H1 (cell line): ENCODE results near the gene CSE1L. TPM values are rescaled to one million over a fixed set of nuclear protein-coding genes. Genes with fewer than 3 reads are reported as not detected.

Source experiments
- CTCF ChIA-PET: fragments of 300-600 bp; sonication (Branson Sonifier 250); formaldehyde crosslinking; loops from one replicate; lab custom pipeline; 2021; ENCODE audit not compliant: partially characterized antibody; lab: Charles Lee
- POLR2A ChIA-PET: fragments of 300-600 bp; sonication (Branson Sonifier 250); formaldehyde crosslinking; loops from one replicate; lab custom pipeline; 2021; ENCODE audit warnings: inconsistent platforms; ENCODE audit not compliant: partially characterized antibody; lab: Charles Lee
- DNase-seq, 2 experiments: peaks; one replicate each; pipeline versions ENCODE4 v3.0.0 to v3.0.0-alpha.2; 2010 to 2022; ENCODE audit warnings: low spot score in 2 of 2, low read depth in 1 of 2, mixed read lengths in 1 of 2
- FAIRE-seq: peaks from 2 replicates; lab custom pipeline; 2011; peaks lifted over from hg19 to GRCh38; lab: Jason Lieb, UNC
- H2AFZ ChIP-seq: 2 replicates; pipeline ENCODE4 v1.8.1; 2012; ENCODE audit warnings: low read length, inconsistent platforms
- H2AK5ac ChIP-seq: 2 replicates; pipeline ENCODE4 v1.6.1; 2013; ENCODE audit warnings: low read depth, low read length
- H2BK120ac ChIP-seq: replicated peaks from 2 replicates; pipeline ENCODE3; 2013; ENCODE audit warnings: low read depth, low read length, inconsistent platforms
- H2BK12ac ChIP-seq: 2 replicates; pipeline ENCODE4 v1.6.1; 2013; ENCODE audit warnings: low read depth, low read length
- H2BK15ac ChIP-seq: 2 replicates; pipeline ENCODE4 v1.6.1; 2013; ENCODE audit warnings: low read length
- H2BK20ac ChIP-seq: 2 replicates; pipeline ENCODE4 v1.6.1; 2013; ENCODE audit warnings: low read length
- H2BK5ac ChIP-seq: 2 replicates; pipeline ENCODE4 v1.6.1; 2013; ENCODE audit warnings: low read depth, low read length
- H3K14ac ChIP-seq: 2 replicates; pipeline ENCODE4 v1.6.1; 2013; ENCODE audit warnings: inconsistent platforms; ENCODE audit not compliant: insufficient read length
- H3K18ac ChIP-seq: 2 replicates; pipeline ENCODE4 v1.6.1; 2013; ENCODE audit warnings: low read length; ENCODE audit errors: extremely low read depth
- H3K23ac ChIP-seq: 2 replicates; pipeline ENCODE4 v1.6.1; 2013; ENCODE audit warnings: inconsistent platforms; ENCODE audit not compliant: insufficient read length
- H3K23me2 ChIP-seq: 2 replicates; pipeline ENCODE4 v1.6.1; 2013; ENCODE audit warnings: low read depth, low read length
- H3K27ac ChIP-seq: 2 replicates; pipeline ENCODE4 v1.6.1; 2011; ENCODE audit warnings: low read depth, low read length, inconsistent platforms
- H3K27me3 ChIP-seq, 4 experiments: replicated peaks in 1 of 4; 1 replicate in 1 of 4; 2 replicates in 3 of 4; pipeline versions ENCODE4 v1.6.1 to v1.8.1; 2011 to 2013; ENCODE audit warnings: low read length in 3 of 4, mild to moderate bottlenecking in 3 of 4, inconsistent platforms in 2 of 4, mixed read lengths in 2 of 4, moderate library complexity in 1 of 4; ENCODE audit not compliant: control insufficient read depth in 3 of 4, insufficient read depth in 3 of 4; ENCODE audit errors: extremely low read depth in 1 of 4
- H3K36me3 ChIP-seq, 4 experiments: 2 replicates each; pipeline versions ENCODE4 v1.6.1 to v1.8.1; 2011 to 2013; ENCODE audit warnings: mild to moderate bottlenecking in 4 of 4, low read length in 3 of 4, moderate library complexity in 2 of 4, control low read depth in 1 of 4, inconsistent platforms in 1 of 4; ENCODE audit not compliant: insufficient read depth in 4 of 4, control insufficient read depth in 2 of 4
- H3K4ac ChIP-seq: replicated peaks from 2 replicates; pipeline ENCODE3; 2013; ENCODE audit warnings: low read length, low read depth, mixed read lengths, inconsistent platforms; ENCODE audit not compliant: insufficient read length
- H3K4me1 ChIP-seq, 4 experiments: replicated peaks in 1 of 4; 1 replicate in 1 of 4; 2 replicates in 3 of 4; pipeline versions ENCODE4 v1.6.1 to v1.8.1; 2011 to 2013; ENCODE audit warnings: low read length in 3 of 4, inconsistent platforms in 2 of 4, mixed read lengths in 1 of 4; ENCODE audit not compliant: insufficient read depth in 4 of 4, control insufficient read depth in 3 of 4
- H3K4me2 ChIP-seq, 2 experiments: 2 replicates each; pipeline versions ENCODE4 v1.6.1 to v1.8.1; 2011 to 2013; ENCODE audit warnings: low read depth in 2 of 2, low read length in 2 of 2, control low read depth in 1 of 2, inconsistent platforms in 1 of 2, mild to moderate bottlenecking in 1 of 2; ENCODE audit not compliant: insufficient read depth in 1 of 2
- H3K4me3 ChIP-seq, 4 experiments: fragments of 200-600, 300-600 bp in 1 of 4; sonication (generic), shearing (Covaris generic), sonication (Bioruptor Twin) in 1 of 4; 2 replicates each; pipeline versions ENCODE4 v1.5.1 to v1.8.1; 2011 to 2016; ENCODE audit warnings: low read length in 4 of 4, low read depth in 3 of 4, control low read depth in 2 of 4, inconsistent platforms in 2 of 4, mild to moderate bottlenecking in 2 of 4, mixed read lengths in 1 of 4, moderate library complexity in 1 of 4; ENCODE audit not compliant: insufficient read depth in 2 of 4; ENCODE audit errors: extremely low read depth in 1 of 4
- H3K56ac ChIP-seq: replicated peaks from 2 replicates; pipeline ENCODE3; 2013; ENCODE audit warnings: low read depth, mild to moderate bottlenecking, mixed read lengths, low read length, inconsistent platforms; ENCODE audit not compliant: insufficient read length
- H3K79me1 ChIP-seq: 2 replicates; pipeline ENCODE4 v1.6.1; 2013; ENCODE audit warnings: low read depth, low read length, control low read depth
- H3K79me2 ChIP-seq, 2 experiments: 2 replicates each; pipeline versions ENCODE4 v1.6.1 to v1.8.1; 2012 to 2013; ENCODE audit warnings: low read length in 2 of 2, mild to moderate bottlenecking in 2 of 2, inconsistent platforms in 1 of 2; ENCODE audit not compliant: insufficient read depth in 2 of 2, control insufficient read depth in 1 of 2
- H3K9ac ChIP-seq, 4 experiments: replicated peaks in 1 of 4; 1 replicate in 1 of 4; 2 replicates in 3 of 4; pipeline versions ENCODE4 v1.6.1 to v1.8.1; 2011 to 2013; ENCODE audit warnings: low read depth in 3 of 4, low read length in 3 of 4, control low read depth in 2 of 4, mild to moderate bottlenecking in 2 of 4, moderate library complexity in 2 of 4, inconsistent platforms in 1 of 4; ENCODE audit errors: extremely low read depth in 1 of 4
- H3K9me3 ChIP-seq, 2 experiments: 2 replicates each; pipeline versions ENCODE4 v1.6.1 to v1.8.1; 2012 to 2013; ENCODE audit warnings: mild to moderate bottlenecking in 2 of 2, moderate library complexity in 2 of 2, control low read depth in 1 of 2, inconsistent platforms in 1 of 2, low read depth in 1 of 2, low read length in 1 of 2, mixed read lengths in 1 of 2; ENCODE audit not compliant: insufficient read depth in 2 of 2
- H4K20me1 ChIP-seq, 2 experiments: replicated peaks in 1 of 2; 2 replicates each; pipeline versions ENCODE3 to v1.8.1; 2011 to 2013; ENCODE audit warnings: inconsistent platforms in 2 of 2, low read length in 2 of 2, mild to moderate bottlenecking in 1 of 2; ENCODE audit not compliant: insufficient read depth in 2 of 2, control insufficient read depth in 1 of 2
- H4K5ac ChIP-seq: 2 replicates; pipeline ENCODE4 v1.6.1; 2013; ENCODE audit warnings: low read length, low read depth, mixed read lengths, inconsistent platforms; ENCODE audit not compliant: insufficient read length
- H4K8ac ChIP-seq: 2 replicates; pipeline ENCODE4 v1.8.0; 2013; ENCODE audit warnings: mild to moderate bottlenecking, moderate library complexity, low read length, inconsistent platforms; ENCODE audit not compliant: insufficient read depth; ENCODE audit errors: extremely low read depth
- H4K91ac ChIP-seq: replicated peaks from 2 replicates; pipeline ENCODE3; 2013; ENCODE audit warnings: low read length, mixed read lengths, inconsistent platforms; ENCODE audit not compliant: insufficient read length
- E2F6 ChIP-seq: IDR thresholded peaks from 2 replicates; pipeline ENCODE4 v1.6.1; 2012; ENCODE audit warnings: inconsistent platforms
- GABPA ChIP-seq: IDR thresholded peaks from 2 replicates; pipeline ENCODE4 v1.6.1; 2011; ENCODE audit warnings: mild to moderate bottlenecking, low read length, moderate library complexity, borderline replicate concordance; ENCODE audit not compliant: insufficient read depth
- HDAC6 ChIP-seq: IDR thresholded peaks from one replicate; pipeline ENCODE4 v1.7.1; 2012; ENCODE audit warnings: low read depth, mild to moderate bottlenecking, inconsistent platforms, low read length, moderate library complexity
- MAX ChIP-seq: IDR thresholded peaks from 2 replicates; pipeline ENCODE4 v1.6.1; 2012; ENCODE audit warnings: inconsistent platforms
- SRF ChIP-seq: IDR thresholded peaks from 2 replicates; pipeline ENCODE4 v1.6.1; 2011; ENCODE audit warnings: mild to moderate bottlenecking, low read depth, low read length, moderate library complexity
- TAF7 ChIP-seq: optimal IDR thresholded peaks from 2 replicates; pipeline ENCODE3; 2011; ENCODE audit warnings: low read depth, mild to moderate bottlenecking, inconsistent platforms, low read length, moderate library complexity, borderline replicate concordance
- WGBS, 2 experiments: shearing (Covaris generic) in 1 of 2; methylation state at CpG; one replicate each; pipeline versions ENCODE4 v1.1.6 to v1.1.7; 2013 to 2015; ENCODE audit warnings: low lambda C conversion rate in 2 of 2, mixed read lengths in 2 of 2, inconsistent platforms in 1 of 2, low coverage in 1 of 2, missing lambda C conversion rate in 1 of 2; ENCODE audit not compliant: insufficient replicate concordance in 2 of 2, insufficient coverage in 1 of 2, insufficient read length in 1 of 2; ENCODE audit errors: extremely low coverage in 1 of 2, missing lambda C conversion rate in 1 of 2; 5-methylcytosine and 5-hydroxymethylcytosine counted together
- polyA plus RNA-seq, 7 experiments: library from polyadenylated mRNA; depleted of rRNA in 3 of 7; stranded (reverse) in 5 of 7; unstranded in 2 of 7; fragments of >200 nt in 5 of 7; fragments of 200-250 nt in 2 of 7; gene quantifications; 1 replicate in 5 of 7; 2 replicates in 1 of 7; 4 replicates in 1 of 7; pipeline versions ENCODE4 v1.2.1 to v1.2.3, GENCODE V29; 2011 to 2013; ENCODE audit warnings: missing spikeins in 2 of 7, mixed read lengths in 2 of 7
- total RNA-seq: library from RNA; stranded (reverse); fragmentation: NEBNext Ultra II Directional; extraction: Animal tissue kit (Norgen Biotek cat#: 25700); gene quantifications from 2 replicates; pipeline ENCODE4 v1.2.1, GENCODE V29; 2021

The CSE1L gene
- total and polyA plus RNA-seq, 2 of the 8 experiments (the other 6 are each of a cell fraction or from before 2014, with no cell fraction given): 94.1 to 269 TPM

GRCh38 chr20:48999890-49000870 is 45.9 kb upstream of the CSE1L start:
- no peaks in the 10 kb centered on the region for H3K9me3 ChIP-seq
- 75% methylated on average over 3 of the region's 3 CpGs; no CpG with 5 or more reads in 1 of the 2 experiments for WGBS, 2 experiments
- no peak overlapping the region for H3K9ac ChIP-seq
- no peaks in the 10 kb centered on the region for H3K23me2 ChIP-seq
- FAIRE-seq (no peak), DNase-seq (no peak)
- POLR2A ChIA-PET: interaction anchor here (0.5 to 1.7 kb wide), 5 partner anchors 10 to 282 kb away, joined by 3 to 8 read pairs (median 4); partner anchors contain the start of gene CSE1L
- CTCF ChIA-PET: no interaction called here
- no peak overlapping the region for H3K18ac ChIP-seq
- H3K4me3 ChIP-seq: no peak overlapping the region
- H4K5ac ChIP-seq: no peak overlapping the region
- H2AFZ ChIP-seq: no peak overlapping the region
- H2BK120ac ChIP-seq: no peak overlapping the region
- H2BK20ac ChIP-seq: no peak overlapping the region
- no peaks in the 10 kb centered on the region for H3K4me1 ChIP-seq
- H3K4me2 ChIP-seq: no peak overlapping the region
- no peak overlapping the region for H2BK12ac ChIP-seq
- H3K23ac ChIP-seq: no peak overlapping the region
- H2AK5ac ChIP-seq: no peak overlapping the region
- H3K56ac ChIP-seq: no peak overlapping the region
- no peak overlapping the region for H2BK15ac ChIP-seq
- no peaks in the 10 kb centered on the region for H3K79me2 ChIP-seq
- no peak overlapping the region for H4K8ac ChIP-seq
- H2BK5ac ChIP-seq: no peak overlapping the region
- H3K36me3 ChIP-seq: peaks cover 7 to 31% (median 25%) of the 10 kb centered on the region in 4 experiments
- H3K79me1 ChIP-seq: no peaks in the 10 kb centered on the region
- TF ChIP-seq GABPA (no peak), TAF7 (no peak), MAX (no peak), E2F6 (no peak), SRF (no peak), HDAC6 (no peak)
- H4K20me1 ChIP-seq: no peaks in the 10 kb centered on the region
- H3K27me3 ChIP-seq: no peaks in the 10 kb centered on the region
- H3K4ac ChIP-seq: no peak overlapping the region
- H3K27ac ChIP-seq: no peak overlapping the region
- no peak overlapping the region for H4K91ac ChIP-seq
- H3K14ac ChIP-seq: no peak overlapping the region
